Neural cell (in vitro differentiated cells): Measurements from ENCODE around the gene ALDH1L1. TPM values are rescaled to one million over a fixed set of nuclear protein-coding genes. Genes with fewer than 3 reads are reported as not detected.

Experiments
- H2AFZ ChIP-seq: fragments of 200-600, 300-800 bp; sonication (generic), shearing (Covaris generic); 2 replicates; pipeline ENCODE4 v1.6.0; 2014; ENCODE audit warnings: low read depth, mild to moderate bottlenecking, antibody characterized with exemption, low read length, moderate library complexity
- H3F3A ChIP-seq: fragments of 200-600 bp; shearing (Covaris generic); 2 replicates; pipeline ENCODE4 v1.6.1; 2016; ENCODE audit warnings: mild to moderate bottlenecking, moderate library complexity, mixed read lengths, antibody characterized with exemption, low read length; ENCODE audit not compliant: insufficient read depth, poor library complexity, severe bottlenecking
- H3K27ac ChIP-seq: fragments of 200-600, 300-800 bp; sonication (generic), shearing (Covaris generic); 2 replicates; pipeline ENCODE4 v1.5.1; 2014; ENCODE audit warnings: mild to moderate bottlenecking, low read length, moderate library complexity
- H3K27me3 ChIP-seq: fragments of 300-800, 200-600 bp; sonication (generic), shearing (Covaris generic); 2 replicates; pipeline ENCODE4 v1.6.0; 2014; ENCODE audit warnings: mild to moderate bottlenecking, low read depth, low read length, moderate library complexity; ENCODE audit not compliant: insufficient read depth
- H3K36me3 ChIP-seq: fragments of 300-800, 200-600 bp; sonication (generic), shearing (Covaris generic); 2 replicates; pipeline ENCODE4 v1.5.1; 2014; ENCODE audit warnings: mild to moderate bottlenecking, antibody characterized with exemption, low read length, moderate library complexity; ENCODE audit not compliant: insufficient read depth
- H3K4me2 ChIP-seq: fragments of 300-800, 200-600 bp; sonication (generic), shearing (Covaris generic); 2 replicates; pipeline ENCODE4 v1.6.0; 2014; ENCODE audit warnings: mild to moderate bottlenecking, low read length
- H3K4me3 ChIP-seq: fragments of 300-800, 200-600 bp; sonication (generic), shearing (Covaris generic); 2 replicates; pipeline ENCODE4 v1.5.1; 2014; ENCODE audit warnings: mild to moderate bottlenecking, low read length, moderate library complexity
- H3K79me2 ChIP-seq: fragments of 200-600 bp; shearing (Covaris generic); replicated peaks from 2 replicates; pipeline ENCODE4 v1.6.0; 2014; ENCODE audit warnings: mild to moderate bottlenecking, low read length, moderate library complexity; ENCODE audit not compliant: insufficient read depth
- H3K9ac ChIP-seq: fragments of 300-800, 200-600 bp; sonication (generic), shearing (Covaris generic); 2 replicates; pipeline ENCODE4 v1.6.1; 2016; ENCODE audit warnings: mild to moderate bottlenecking, low read length, mixed read lengths
- H3K9me2 ChIP-seq: fragments of 200-600 bp; shearing (Covaris generic); 2 replicates; pipeline ENCODE4 v1.6.1; 2016; ENCODE audit warnings: mild to moderate bottlenecking, low read length, mixed read lengths; ENCODE audit not compliant: insufficient read depth
- H3K9me3 ChIP-seq: fragments of 200-600, 300-800 bp; sonication (generic), shearing (Covaris generic); 2 replicates; pipeline ENCODE4 v1.6.1; 2016; ENCODE audit warnings: mild to moderate bottlenecking, mixed run types, low read length, moderate library complexity, mixed read lengths
- H4K20me1 ChIP-seq: fragments of 200-600 bp; shearing (Covaris generic); 2 replicates; pipeline ENCODE4 v1.6.1; 2016; ENCODE audit warnings: mild to moderate bottlenecking, mixed run types; ENCODE audit not compliant: insufficient read depth
- EP300 ChIP-seq: fragments of 450-650 bp; conservative IDR thresholded peaks from 2 replicates; pipeline ENCODE4 v1.6.1; 2014; ENCODE audit warnings: antibody characterized with exemption, mild to moderate bottlenecking, moderate library complexity; ENCODE audit not compliant: poor library complexity, severe bottlenecking
- EZH2 ChIP-seq: fragments of 200-600, 300-800 bp; shearing (Covaris generic), sonication (generic); IDR thresholded peaks from 2 replicates; pipeline ENCODE4 v1.6.1; 2014; ENCODE audit warnings: antibody characterized with exemption, low read length, borderline replicate concordance, mild to moderate bottlenecking; ENCODE audit not compliant: insufficient read depth, poor library complexity, severe bottlenecking
- MXI1 ChIP-seq: fragments of 450-650 bp; conservative IDR thresholded peaks from 2 replicates; pipeline ENCODE4 v1.6.1; 2014; ENCODE audit warnings: antibody characterized with exemption, mild to moderate bottlenecking; ENCODE audit not compliant: poor library complexity, severe bottlenecking
- POLR2AphosphoS5 ChIP-seq: IDR thresholded peaks from 2 replicates; pipeline ENCODE4 v1.6.1; 2012
- RAD21 ChIP-seq: fragments of 450-650 bp; conservative IDR thresholded peaks from 2 replicates; pipeline ENCODE4 v1.6.1; 2014; ENCODE audit warnings: antibody characterized with exemption, mild to moderate bottlenecking, moderate library complexity
- REST ChIP-seq: IDR thresholded peaks from 2 replicates; pipeline ENCODE4 v1.6.1; 2012; ENCODE audit warnings: borderline replicate concordance
- SMC3 ChIP-seq: fragments of 450-650 bp; conservative IDR thresholded peaks from 2 replicates; pipeline ENCODE4 v1.6.1; 2014; ENCODE audit warnings: antibody characterized with exemption, mild to moderate bottlenecking, moderate library complexity; ENCODE audit not compliant: poor library complexity
- TAF1 ChIP-seq: IDR thresholded peaks from 2 replicates; pipeline ENCODE4 v1.6.1; 2012; ENCODE audit warnings: low read depth
- polyA plus RNA-seq: library from polyadenylated mRNA; depleted of rRNA; stranded (reverse); fragments of >200 nt; gene quantifications from 2 replicates; pipeline ENCODE4 v1.2.3, GENCODE V29; 2014
- TF ChIP-seq, protein P1 (sequence below): fragments of 450-650 bp; IDR thresholded peaks from 2 replicates; pipeline ENCODE4 v1.5.1; 2014; ENCODE audit warnings: antibody characterized with exemption, mild to moderate bottlenecking, moderate library complexity; ENCODE audit not compliant: poor library complexity, severe bottlenecking

ALDH1L1 gene
- polyA plus RNA-seq, 1 donor from 2014 or later, result not detected

DNA sequence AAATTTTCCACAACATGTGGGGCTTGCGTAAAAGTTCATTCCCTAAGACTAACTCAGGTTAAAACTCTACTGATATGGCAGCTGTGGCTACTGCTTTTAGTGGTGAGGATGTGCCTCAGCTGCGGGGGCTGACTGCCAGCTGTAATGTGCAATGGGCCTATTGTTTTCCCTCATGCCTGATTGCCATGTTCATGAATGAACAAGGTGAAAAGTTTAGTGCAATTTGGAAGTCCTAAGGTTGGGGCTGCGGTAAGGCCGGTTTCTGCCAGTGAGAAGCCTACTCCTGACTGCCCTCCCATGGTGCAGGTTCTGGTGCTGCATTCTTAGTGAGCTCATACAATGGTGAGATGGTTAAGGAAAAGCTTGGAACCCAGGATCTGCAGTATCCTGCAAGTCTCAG lies 10.9 kb upstream of the ALDH1L1 start:
- TF ChIP-seq SMC3, result no peak
- no peak overlapping the region for H3K4me3 ChIP-seq
- H3K9me2 ChIP-seq, result no peaks in the 10 kb centered on the region

GRCh38 chr3:126187920-126188319 lies 7.5 kb upstream of the ALDH1L1 start:
- H3K9ac ChIP-seq, result no peak overlapping the region
- TF ChIP-seq SMC3 (no peak), POLR2AphosphoS5 (no peak)

More for the DNA sequence above, 10.9 kb upstream of the ALDH1L1 start:
- Histone ChIP-seq H4K20me1 (no peaks in the 10 kb centered on the region), H3F3A (no peaks in the 10 kb centered on the region), H3K9ac (no peak overlapping the region), H3K79me2 (no peaks in the 10 kb centered on the region), H3K27me3 (no peaks in the 10 kb centered on the region), H3K27ac (no peak overlapping the region), H2AFZ (no peak overlapping the region), H3K36me3 (no peaks in the 10 kb centered on the region), H3K9me3 (no peaks in the 10 kb centered on the region), H3K4me2 (no peak overlapping the region)

DNA sequence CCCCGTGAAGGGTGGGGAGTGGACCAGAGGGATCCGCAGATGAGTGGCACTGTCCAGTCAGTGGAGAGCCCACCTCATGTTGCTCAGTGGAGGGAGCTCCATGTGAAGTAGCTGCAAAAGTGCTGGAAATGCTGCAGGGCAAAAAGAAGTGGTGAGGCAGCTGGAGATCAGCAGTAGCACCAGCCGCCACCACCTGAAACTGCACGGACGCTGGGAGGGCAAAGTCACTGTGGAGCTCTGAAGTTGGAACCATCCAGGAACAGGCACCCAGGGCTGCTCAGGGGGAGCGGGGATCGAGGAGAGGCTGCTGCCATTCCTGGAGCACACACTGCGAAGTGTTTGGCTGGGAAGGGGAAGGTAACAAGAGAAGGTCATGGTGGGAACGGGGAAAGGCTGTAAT lies 6.4 kb upstream of the ALDH1L1 start:
- no peaks in the 10 kb centered on the region for H3K9me2 ChIP-seq

More at GRCh38 chr3:126187920-126188319, 7.5 kb upstream of the ALDH1L1 start:
- H3K27ac ChIP-seq, result no peak overlapping the region
- no peaks in the 10 kb centered on the region for H4K20me1 ChIP-seq
- no peak overlapping the region for H2AFZ ChIP-seq
- no peaks in the 10 kb centered on the region for H3K79me2 ChIP-seq
- no peak overlapping the region for H3K4me3 ChIP-seq
- no peaks in the 10 kb centered on the region for H3F3A ChIP-seq
- H3K36me3 ChIP-seq, result no peaks in the 10 kb centered on the region
- H3K27me3 ChIP-seq, result no peaks in the 10 kb centered on the region
- no peak overlapping the region for H3K4me2 ChIP-seq
- H3K9me3 ChIP-seq, result no peaks in the 10 kb centered on the region
- H3K9me2 ChIP-seq, result no peaks in the 10 kb centered on the region

More for the DNA sequence above, 6.4 kb upstream of the ALDH1L1 start:
- Histone ChIP-seq H3K27me3 (peaks cover under 1% of the 10 kb centered on the region), H3F3A (no peaks in the 10 kb centered on the region), H3K27ac (no peak overlapping the region), H4K20me1 (no peaks in the 10 kb centered on the region), H3K36me3 (no peaks in the 10 kb centered on the region), H3K4me3 (no peak overlapping the region), H2AFZ (no peak overlapping the region), H3K4me2 (no peak overlapping the region), H3K79me2 (no peaks in the 10 kb centered on the region), H3K9ac (no peak overlapping the region), H3K9me3 (no peaks in the 10 kb centered on the region)
- TF ChIP-seq POLR2AphosphoS5 (no peak), EP300 (no peak), SMC3 (no peak), EZH2 (no peak), MXI1 (no peak), REST (no peak), RAD21 (no peak), TAF1 (no peak)
- TF ChIP-seq, protein P1, sequence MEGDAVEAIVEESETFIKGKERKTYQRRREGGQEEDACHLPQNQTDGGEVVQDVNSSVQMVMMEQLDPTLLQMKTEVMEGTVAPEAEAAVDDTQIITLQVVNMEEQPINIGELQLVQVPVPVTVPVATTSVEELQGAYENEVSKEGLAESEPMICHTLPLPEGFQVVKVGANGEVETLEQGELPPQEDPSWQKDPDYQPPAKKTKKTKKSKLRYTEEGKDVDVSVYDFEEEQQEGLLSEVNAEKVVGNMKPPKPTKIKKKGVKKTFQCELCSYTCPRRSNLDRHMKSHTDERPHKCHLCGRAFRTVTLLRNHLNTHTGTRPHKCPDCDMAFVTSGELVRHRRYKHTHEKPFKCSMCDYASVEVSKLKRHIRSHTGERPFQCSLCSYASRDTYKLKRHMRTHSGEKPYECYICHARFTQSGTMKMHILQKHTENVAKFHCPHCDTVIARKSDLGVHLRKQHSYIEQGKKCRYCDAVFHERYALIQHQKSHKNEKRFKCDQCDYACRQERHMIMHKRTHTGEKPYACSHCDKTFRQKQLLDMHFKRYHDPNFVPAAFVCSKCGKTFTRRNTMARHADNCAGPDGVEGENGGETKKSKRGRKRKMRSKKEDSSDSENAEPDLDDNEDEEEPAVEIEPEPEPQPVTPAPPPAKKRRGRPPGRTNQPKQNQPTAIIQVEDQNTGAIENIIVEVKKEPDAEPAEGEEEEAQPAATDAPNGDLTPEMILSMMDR, result no peak
